A673 (cell line): ENCODE results near the gene PELO. TPM values are rescaled to one million over a fixed set of nuclear protein-coding genes. Genes with fewer than 3 reads are reported as not detected.

ENCODE experiments used
- BruUV-seq: library from RNA; stranded (reverse); fragments of 400-500 nt; replicated peaks from 2 replicates; lab custom pipeline; 2021; lab: Mats Ljungman, UMichigan
- CTCF ChIA-PET: fragments of 300-600 bp; sonication (Branson Sonifier 250); formaldehyde crosslinking; loops from one replicate; lab custom pipeline; 2022; ENCODE audit warnings: antibody characterized with exemption; lab: Charles Lee
- POLR2A ChIA-PET: fragments of 300-600 bp; sonication (Branson Sonifier 250); formaldehyde crosslinking; loops from one replicate; lab custom pipeline; 2022; ENCODE audit warnings: antibody characterized with exemption; ENCODE audit not compliant: low non-redundant PET; lab: Charles Lee
- DNase-seq: peaks from one replicate; pipeline ENCODE4 v3.0.0-alpha.2; 2015; ENCODE audit warnings: low spot score
- H3K27ac ChIP-seq: fragments of 200-600 bp; sonication (generic); 2 replicates; pipeline ENCODE4 v1.5.1; 2016; ENCODE audit warnings: mixed run types, low read depth, mild to moderate bottlenecking, mixed read lengths, antibody characterized with exemption, low read length; ENCODE audit not compliant: poor library complexity, severe bottlenecking
- H3K27me3 ChIP-seq: fragments of 200-600 bp; sonication (generic); replicated peaks from 2 replicates; pipeline ENCODE4 v1.6.1; 2017; ENCODE audit warnings: mixed run types, low read depth, mild to moderate bottlenecking, mixed read lengths, antibody characterized with exemption, low read length; ENCODE audit not compliant: insufficient read depth, poor library complexity
- H3K36me3 ChIP-seq: fragments of 200-600 bp; sonication (generic); 2 replicates; pipeline ENCODE4 v1.6.1; 2016; ENCODE audit warnings: mixed run types, mild to moderate bottlenecking, mixed read lengths, antibody characterized with exemption, low read length; ENCODE audit not compliant: insufficient read depth, poor library complexity, severe bottlenecking
- H3K4me1 ChIP-seq: fragments of 200-600 bp; sonication (generic); 2 replicates; pipeline ENCODE4 v1.6.1; 2017; ENCODE audit warnings: mixed run types, mild to moderate bottlenecking, mixed read lengths, antibody characterized with exemption, low read length; ENCODE audit not compliant: insufficient read depth, poor library complexity, severe bottlenecking
- H3K4me3 ChIP-seq: fragments of 200-600 bp; sonication (generic); 2 replicates; pipeline ENCODE4 v1.5.1; 2016; ENCODE audit warnings: low read depth, mixed run types, mild to moderate bottlenecking, mixed read lengths, low read length; ENCODE audit not compliant: poor library complexity, severe bottlenecking
- H3K9me3 ChIP-seq: fragments of 200-600 bp; sonication (generic); 2 replicates; pipeline ENCODE4 v1.6.1; 2016; ENCODE audit warnings: mixed run types, low read depth, mild to moderate bottlenecking, mixed read lengths, antibody characterized with exemption, low read length; ENCODE audit not compliant: poor library complexity, severe bottlenecking
- CTCF ChIP-seq: fragments of 300-800, 200-600 bp; sonication (generic); conservative IDR thresholded peaks from 2 replicates; pipeline ENCODE4 v1.5.1; 2017; ENCODE audit warnings: low read depth, mild to moderate bottlenecking, antibody characterized with exemption, low read length, moderate library complexity, mixed read lengths
- EZH2 ChIP-seq: fragments of 200-600 bp; sonication (generic); IDR thresholded peaks from 2 replicates; pipeline ENCODE4 v1.6.1; 2017; ENCODE audit warnings: borderline replicate concordance, low read depth, mild to moderate bottlenecking, mixed read lengths, antibody characterized with exemption, low read length; ENCODE audit not compliant: poor library complexity, severe bottlenecking
- intact Hi-C: fragments of 100-400 bp; cut with micrococcal nuclease; formaldehyde crosslinking; loops from one replicate; pipeline ENCODE4 v1.10.0; 2022; ENCODE audit not compliant: unreplicated experiment
- total RNA-seq: library from RNA; stranded (reverse); gene quantifications from 2 replicates; pipeline ENCODE4 v1.2.3, GENCODE V29; 2021

Gene PELO
- total RNA-seq, 1 experiment from 2014 or later = 20.3 TPM

DNA sequence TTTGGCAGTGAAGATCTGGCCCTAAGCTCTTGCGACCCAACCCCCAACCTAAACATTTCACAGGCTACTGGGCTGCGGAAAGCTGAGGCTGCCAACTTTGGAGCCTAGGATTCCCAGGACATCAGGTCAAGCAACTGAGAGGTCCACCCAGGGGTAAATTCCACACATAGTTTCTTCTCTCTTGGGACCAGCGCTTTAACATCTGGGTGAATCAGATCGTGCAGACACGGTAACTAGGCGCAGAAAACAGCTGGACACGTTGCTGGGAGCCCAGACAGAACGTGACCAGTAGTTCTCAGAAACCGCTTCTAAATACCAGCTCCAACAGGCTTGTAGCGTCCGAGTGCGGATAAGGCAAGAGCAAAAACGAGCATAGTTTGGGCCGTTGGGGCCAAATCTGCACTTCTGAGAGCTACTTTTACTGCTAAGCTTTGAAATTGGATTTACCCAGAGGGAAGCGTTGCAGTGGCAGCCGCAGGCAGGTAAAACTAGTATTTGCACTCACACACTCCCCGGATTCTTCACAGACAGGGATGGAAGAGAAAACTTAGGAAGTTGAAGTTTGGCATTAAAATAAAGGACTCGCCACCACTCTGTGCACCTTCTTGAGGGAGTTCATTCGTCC is 11.8 kb downstream of the PELO start:
- ChIA-PET CTCF (interaction anchor here (0.8 kb wide), 1 partner anchor 116 kb away, joined by 4 read pairs; no protein-coding TSS in a partner anchor), POLR2A (interaction anchor here (0.6 kb wide), 1 partner anchor 12 kb away, joined by 3 read pairs; no protein-coding TSS in a partner anchor)
- Histone ChIP-seq H3K4me1 (peaks cover 17% of the 10 kb centered on the region), H3K36me3 (peaks cover 14% of the 10 kb centered on the region), H3K9me3 (no peaks in the 10 kb centered on the region), H3K27me3 (no peaks in the 10 kb centered on the region), H3K27ac (peak overlapping the region; percentile 92), H3K4me3 (peak overlapping the region; percentile 59)
- intact Hi-C loops = no loop called here
- BruUV-seq = TSS peak; percentile 89
- peak; percentile 42 for DNase-seq
- TF ChIP-seq CTCF (no peak), EZH2 (no peak)

- BruUV-seq = no TSS peak
- Histone ChIP-seq H3K4me3 (peak overlapping the region; percentile 59), H3K27me3 (no peaks in the 10 kb centered on the region), H3K4me1 (peaks cover 23% of the 10 kb centered on the region), H3K36me3 (peaks cover 14% of the 10 kb centered on the region), H3K9me3 (no peaks in the 10 kb centered on the region), H3K27ac (peak overlapping the region; percentile 92)
- peak; percentile 98 for DNase-seq
- ChIA-PET POLR2A (interaction anchor here (0.6 kb wide), 1 partner anchor 13 kb away, joined by 3 read pairs; no protein-coding TSS in a partner anchor), CTCF (no interaction called here)
- TF ChIP-seq EZH2 = no peak
- TF ChIP-seq CTCF = no peak
- intact Hi-C loops = loop anchor here (2.0 kb wide), 1 partner anchor 41 kb away; no protein-coding TSS in a partner anchor
Measured at GRCh38 chr5:52799983-52800393, 12.3 kb downstream of the PELO start.

DNA sequence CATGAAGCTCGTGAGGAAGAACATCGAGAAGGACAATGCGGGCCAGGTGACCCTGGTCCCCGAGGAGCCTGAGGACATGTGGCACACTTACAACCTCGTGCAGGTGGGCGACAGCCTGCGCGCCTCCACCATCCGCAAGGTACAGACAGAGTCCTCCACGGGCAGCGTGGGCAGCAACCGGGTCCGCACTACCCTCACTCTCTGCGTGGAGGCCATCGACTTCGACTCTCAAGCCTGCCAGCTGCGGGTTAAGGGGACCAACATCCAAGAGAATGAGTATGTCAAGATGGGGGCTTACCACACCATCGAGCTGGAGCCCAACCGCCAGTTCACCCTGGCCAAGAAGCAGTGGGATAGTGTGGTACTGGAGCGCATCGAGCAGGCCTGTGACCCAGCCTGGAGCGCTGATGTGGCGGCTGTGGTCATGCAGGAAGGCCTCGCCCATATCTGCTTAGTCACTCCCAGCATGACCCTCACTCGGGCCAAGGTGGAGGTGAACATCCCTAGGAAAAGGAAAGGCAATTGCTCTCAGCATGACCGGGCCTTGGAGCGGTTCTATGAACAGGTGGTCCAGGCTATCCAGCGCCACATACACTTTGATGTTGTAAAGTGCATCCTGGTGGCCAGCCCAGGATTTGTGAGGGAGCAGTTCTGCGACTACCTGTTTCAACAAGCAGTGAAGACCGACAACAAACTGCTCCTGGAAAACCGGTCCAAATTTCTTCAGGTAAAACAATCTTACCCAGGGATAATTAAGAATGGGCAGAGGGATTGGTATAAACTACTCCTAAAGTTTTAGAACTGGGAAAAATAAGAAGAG is 12.9 kb downstream of the PELO start:
- no peaks in the 10 kb centered on the region for H3K9me3 ChIP-seq
- H3K27ac ChIP-seq = peak overlapping the region; percentile 92
- peaks cover 18% of the 10 kb centered on the region for H3K36me3 ChIP-seq
- no TSS peak for BruUV-seq
- intact Hi-C loops = loop anchor here (2.0 kb wide), 1 partner anchor 40 kb away; no protein-coding TSS in a partner anchor
- CTCF ChIA-PET = no interaction called here
- DNase-seq = peak; percentile 46
- peaks cover 28% of the 10 kb centered on the region for H3K4me1 ChIP-seq
- TF ChIP-seq CTCF (no peak), EZH2 (no peak)
- peak overlapping the region; percentile 59 for H3K4me3 ChIP-seq
- POLR2A ChIA-PET = no interaction called here
- no peaks in the 10 kb centered on the region for H3K27me3 ChIP-seq
